NCI-H2196 (cell line): ENCODE measurements around the gene PARVB.

Experiments
- DNase-seq: peaks from one replicate; lab custom pipeline; 2025; ENCODE audit not compliant: unreplicated experiment; lab: John Stamatoyannopoulos, UW

PARVB gene

GRCh38 chr22:44179989-44180705 is 156.0 kb downstream of the PARVB start:
- DNase-seq, result no peak

- peak; percentile 49 for DNase-seq
Observed at GRCh38 chr22:44180706-44181032, 156.6 kb downstream of the PARVB start, which contains the start of gene PARVG. Gene PARVG, plus strand, starts transcription at chr22:44180925. Its CDS starts 2,405 bp downstream, at chr22:44183330.

- no peak for DNase-seq
Observed at GRCh38 chr22:44181033-44181911, 157.2 kb downstream of the PARVB start.

- no peak for DNase-seq
Observed at GRCh38 chr22:44181912-44182587, 157.9 kb downstream of the PARVB start.

GRCh38 chr22:44182588-44183286 is 158.6 kb downstream of the PARVB start:
- no peak for DNase-seq

GRCh38 chr22:44183287-44183588 is 159.1 kb downstream of the PARVB start:
- DNase-seq, result no peak

- no peak for DNase-seq
Observed at GRCh38 chr22:44184006-44184405, 159.9 kb downstream of the PARVB start.

GRCh38 chr22:44185237-44186120 is 161.4 kb downstream of the PARVB start:
- no peak for DNase-seq

- no peak for DNase-seq
Observed at GRCh38 chr22:44186121-44186510, 162.0 kb downstream of the PARVB start.

GRCh38 chr22:44186737-44187136 is 162.6 kb downstream of the PARVB start:
- no peak for DNase-seq

- no peak for DNase-seq
Observed at GRCh38 chr22:44187652-44188230, 163.6 kb downstream of the PARVB start.

- DNase-seq, result no peak
Observed at GRCh38 chr22:44188316-44188715, 164.2 kb downstream of the PARVB start.

GRCh38 chr22:44188986-44189630 is 165.0 kb downstream of the PARVB start:
- DNase-seq, result no peak

- no peak for DNase-seq
Observed at GRCh38 chr22:44190381-44190976, 166.4 kb downstream of the PARVB start.

- no peak for DNase-seq
Observed at GRCh38 chr22:44191036-44191454, 166.9 kb downstream of the PARVB start.

GRCh38 chr22:44192098-44192815 is 168.2 kb downstream of the PARVB start:
- DNase-seq, result peak; percentile 19

- DNase-seq, result no peak
Observed at GRCh38 chr22:44192816-44193534, 168.9 kb downstream of the PARVB start.

- DNase-seq, result no peak
Observed at GRCh38 chr22:44193535-44193891, 169.4 kb downstream of the PARVB start.
